ENCODE data around the gene CD82. TPM values are rescaled to one million over a fixed set of nuclear protein-coding genes. Genes with fewer than 3 reads are reported as not detected.

CD82 gene
- polyA plus RNA-seq, 1 donor = 11.4 TPM

DNA sequence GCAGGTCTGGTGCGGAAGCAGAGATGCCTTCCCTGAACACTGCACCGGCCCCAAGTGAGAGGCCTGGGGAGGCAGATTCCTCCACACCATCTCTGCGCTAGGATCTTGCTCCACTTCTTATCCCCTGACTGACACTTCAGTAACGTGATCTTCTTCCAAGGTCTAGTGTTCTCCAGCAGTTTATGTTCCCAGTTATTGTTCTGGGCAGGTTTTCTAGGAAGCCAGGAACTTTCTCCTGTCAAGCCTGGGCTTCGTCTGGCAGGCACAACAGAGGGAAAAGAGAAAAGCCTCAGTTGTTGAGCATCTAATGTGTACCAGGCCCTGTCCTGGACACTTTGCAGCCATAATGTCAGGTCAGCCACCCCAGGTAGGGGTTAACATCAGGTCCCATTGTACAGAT, 10.5 kb downstream of the CD82 start:
- DNase-seq = no peak

GRCh38 chr11:44576656-44577055, 11.2 kb downstream of the CD82 start:
- DNase-seq = no peak

DNA sequence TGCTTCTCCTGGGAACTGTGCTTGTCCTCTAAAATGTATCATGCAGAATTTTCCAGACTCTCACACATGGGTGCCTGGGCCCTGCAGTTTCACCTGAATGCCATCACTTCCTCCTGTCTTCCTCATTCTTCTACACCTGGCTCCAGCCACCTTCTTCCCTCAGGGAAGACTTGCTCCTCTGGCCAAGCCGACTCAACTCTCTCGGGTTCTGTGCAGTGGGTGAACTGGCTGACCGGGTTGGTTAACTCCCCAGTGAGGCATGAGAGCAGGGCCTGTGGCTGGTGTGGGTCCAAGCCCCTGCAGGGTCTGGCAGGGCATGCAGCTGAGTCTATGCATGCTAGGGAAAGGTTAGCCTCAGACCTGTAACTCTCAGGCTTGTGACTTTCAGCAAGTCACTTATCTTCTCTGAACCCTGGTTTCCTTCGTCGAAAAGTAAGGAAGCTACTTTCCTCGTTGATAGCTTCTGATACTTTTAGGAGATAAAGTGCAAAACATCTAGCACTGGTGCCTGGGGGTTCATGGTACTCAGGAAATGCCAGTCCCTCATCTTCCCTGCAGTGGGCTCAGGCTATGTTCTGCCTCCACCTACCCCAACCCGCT, 11.9 kb downstream of the CD82 start:
- DNase-seq = no peak

GRCh38 chr11:44578279-44578678, 12.8 kb downstream of the CD82 start:
- DNase-seq = no peak

DNA sequence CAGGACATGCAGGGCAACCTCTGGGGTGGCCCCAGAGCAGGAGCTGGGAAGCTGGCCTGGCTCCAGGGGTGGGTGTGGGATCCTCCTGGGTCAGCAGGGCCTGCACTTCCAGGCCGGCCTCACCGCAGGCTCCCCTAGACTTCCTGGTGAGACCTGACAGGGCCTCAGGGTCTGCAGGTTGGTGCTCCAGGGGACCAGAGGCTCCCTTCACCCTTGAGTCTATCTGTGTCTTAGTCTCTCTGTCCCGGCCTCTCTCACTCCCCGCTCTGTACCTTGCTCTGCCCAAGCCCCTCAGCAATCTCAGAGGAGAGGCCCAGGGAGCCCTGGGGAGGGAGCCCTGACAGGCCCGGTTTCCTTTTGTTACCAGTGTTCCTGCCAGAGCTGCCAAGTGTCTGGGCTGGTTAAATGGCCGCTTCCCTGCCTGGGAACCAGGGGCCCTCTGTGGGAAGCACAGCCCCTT, 13.9 kb downstream of the CD82 start:
- DNase-seq = no peak

- no peak for DNase-seq
These were observed 15.2 kb downstream of the CD82 start for GRCh38 chr11:44580701-44581100.

GRCh38 chr11:44581246-44581645, 15.8 kb downstream of the CD82 start:
- DNase-seq = no peak

DNA sequence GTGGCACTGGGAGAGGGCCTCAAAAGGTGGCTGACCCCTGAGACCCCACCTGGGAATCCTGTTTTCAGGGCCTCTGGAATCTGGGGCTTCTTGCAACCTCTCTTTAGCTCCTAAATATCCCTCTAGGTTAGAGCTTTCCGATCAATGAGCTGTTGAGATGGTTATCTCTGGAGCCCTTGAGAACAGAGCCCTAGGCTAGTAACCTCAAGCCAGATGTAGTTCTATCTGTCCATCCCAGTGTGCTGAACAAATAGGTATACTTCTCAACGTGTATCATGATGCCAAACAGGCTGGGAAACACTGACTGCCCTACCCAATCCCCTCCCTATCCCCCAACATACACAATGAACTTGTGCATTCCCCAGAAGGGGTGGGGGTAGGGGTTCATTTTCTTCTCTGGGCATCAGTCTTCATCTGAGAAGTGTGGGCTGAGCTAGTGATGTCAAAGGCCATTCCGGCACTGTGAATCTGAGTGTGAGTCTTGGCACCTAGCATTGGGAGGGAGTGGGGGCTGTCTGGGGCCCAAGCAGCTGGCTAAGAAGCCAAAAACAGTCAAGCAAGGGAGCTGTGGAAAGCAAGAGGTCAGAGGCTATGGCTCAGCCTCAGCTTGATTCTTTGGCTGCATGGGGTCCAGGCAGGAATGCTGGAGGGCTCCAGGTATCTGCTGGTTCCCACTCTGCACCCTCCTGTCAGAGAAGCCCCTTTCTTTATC, 17.3 kb downstream of the CD82 start:
- no peak for DNase-seq

GRCh38 chr11:44583353-44583669, 17.8 kb downstream of the CD82 start:
- DNase-seq = no peak

DNA sequence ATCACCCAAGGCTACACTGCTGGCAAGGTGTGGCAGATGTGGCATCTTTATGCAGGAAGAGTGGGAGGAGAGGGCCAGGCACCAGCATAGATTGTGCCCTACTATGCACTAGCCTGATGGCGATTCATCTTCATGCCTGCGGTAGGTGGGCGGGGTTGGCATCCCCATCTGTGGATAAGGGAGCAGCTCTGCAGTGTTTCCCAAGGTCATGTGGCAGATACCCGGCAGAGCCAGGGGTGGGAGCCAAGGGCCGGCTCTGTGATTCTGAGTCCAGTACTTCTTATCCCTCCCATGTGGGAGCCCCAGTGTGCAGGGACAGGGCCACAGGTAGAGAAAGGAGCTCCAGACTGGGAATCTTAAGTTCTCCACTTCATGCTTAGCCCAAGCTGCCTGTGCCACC, 20.0 kb downstream of the CD82 start:
- DNase-seq = no peak

GRCh38 chr11:44589301-44589700, 23.8 kb downstream of the CD82 start:
- no peak for DNase-seq

- no peak for DNase-seq
These were observed 25.3 kb downstream of the CD82 start for GRCh38 chr11:44590769-44591168.

GRCh38 chr11:44591557-44591956, 26.1 kb downstream of the CD82 start:
- DNase-seq = no peak

DNA sequence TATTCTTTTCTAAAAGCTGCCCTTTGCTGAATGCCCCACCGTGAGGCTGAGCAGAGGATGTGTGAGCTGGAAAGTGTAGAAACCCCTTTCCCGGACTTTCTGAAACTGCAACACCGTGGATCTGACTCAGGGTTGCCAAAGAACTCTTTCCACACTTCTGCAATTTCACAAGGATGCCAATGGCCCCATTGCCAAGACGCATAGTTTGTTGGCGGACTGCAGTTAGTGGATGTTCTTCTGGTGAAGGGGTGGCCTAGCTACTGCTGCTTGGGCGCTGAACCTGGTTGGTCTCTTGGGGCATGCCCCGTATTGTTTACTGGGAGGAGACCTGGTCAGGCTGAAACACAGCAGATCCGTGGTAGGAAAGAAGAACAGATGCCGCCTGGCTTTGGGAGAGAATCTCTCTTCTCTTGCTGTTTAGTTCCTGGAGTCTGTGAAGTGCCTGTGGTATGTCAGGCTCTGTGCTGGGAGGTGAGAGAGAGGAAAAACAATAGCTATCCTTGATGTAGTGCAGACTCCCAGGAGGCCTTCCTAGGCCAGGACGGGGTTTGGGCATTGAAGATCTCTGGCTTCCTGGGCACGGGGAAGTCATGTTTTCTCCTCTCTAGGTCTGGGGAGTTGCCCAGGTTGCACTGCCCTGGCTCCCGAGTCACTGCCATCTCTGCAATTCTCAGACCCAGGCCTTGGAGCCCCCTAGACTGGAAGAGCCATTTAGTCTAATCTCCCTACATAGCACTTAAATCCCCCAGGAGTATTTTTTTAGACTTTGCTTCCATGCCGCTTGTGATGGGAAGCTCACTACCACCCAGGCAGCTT, 26.9 kb downstream of the CD82 start:
- no peak for DNase-seq

GRCh38 chr11:44593251-44593650, 27.8 kb downstream of the CD82 start:
- DNase-seq = no peak

DNA sequence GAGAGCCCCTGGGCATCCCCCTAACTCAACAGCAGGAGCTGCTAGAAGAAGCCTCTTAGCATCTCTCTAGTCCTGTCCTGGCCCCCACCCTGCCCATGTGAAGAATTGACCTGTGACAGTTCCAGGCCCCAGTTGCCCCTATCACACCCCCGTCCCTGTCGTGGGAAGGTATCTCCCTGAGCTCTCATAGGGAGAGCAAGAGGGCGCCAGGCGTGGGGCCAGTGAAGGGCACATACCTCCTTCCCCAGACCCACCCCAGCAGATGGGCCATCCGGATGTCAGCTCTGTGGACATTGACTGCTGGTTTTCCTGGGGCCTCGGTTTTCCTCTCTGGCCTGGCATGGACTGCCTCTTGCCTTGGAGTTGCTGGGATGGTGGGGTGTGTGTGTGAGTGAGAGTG, 29.5 kb downstream of the CD82 start:
- no peak for DNase-seq

DNA sequence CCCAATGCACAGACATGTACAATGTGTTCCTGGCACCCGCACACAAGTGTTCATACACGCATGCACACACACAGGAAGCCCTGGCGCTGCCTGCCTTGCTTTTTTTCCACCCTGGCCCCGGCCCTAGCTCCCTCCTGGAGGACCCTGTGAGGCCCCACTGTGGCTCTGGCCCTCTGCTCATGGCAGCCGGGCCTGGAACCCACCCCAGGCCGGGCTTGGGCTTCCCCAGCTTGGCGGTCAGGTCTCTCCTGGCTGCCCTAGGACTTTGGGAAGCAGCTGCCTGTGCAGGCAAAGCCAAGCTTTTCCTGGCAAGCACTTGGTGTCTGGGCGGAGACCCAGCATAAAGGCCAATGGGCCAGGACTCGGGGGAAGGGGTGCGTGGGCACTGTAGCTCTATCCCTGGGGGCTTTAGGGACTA, 30.5 kb downstream of the CD82 start:
- DNase-seq = no peak

GRCh38 chr11:44596525-44597276, 31.2 kb downstream of the CD82 start:
- no peak for DNase-seq

- no peak for DNase-seq
These were observed 32.0 kb downstream of the CD82 start for GRCh38 chr11:44597358-44598012.

GRCh38 chr11:44598831-44599230, 33.4 kb downstream of the CD82 start:
- DNase-seq = no peak

DNA sequence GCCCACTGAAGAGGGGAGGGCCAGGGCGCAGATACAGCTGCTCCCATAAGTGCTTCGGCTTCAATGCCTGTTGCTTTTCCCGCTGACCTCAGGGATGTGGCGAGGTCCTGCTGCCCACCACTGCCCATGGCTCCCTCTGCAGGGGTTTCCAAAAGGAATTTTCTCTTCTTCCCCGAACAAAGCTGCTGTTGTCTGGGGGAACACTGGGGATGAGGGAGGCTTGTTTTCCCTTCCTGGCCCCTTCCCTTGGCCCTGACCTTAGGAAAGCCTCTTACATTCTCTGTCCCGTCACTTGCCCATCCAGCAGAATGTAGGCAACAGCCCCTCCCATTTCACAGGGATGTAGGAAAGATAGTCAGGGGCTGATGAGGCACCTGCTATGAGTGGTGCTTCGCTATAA, 34.8 kb downstream of the CD82 start:
- no peak for DNase-seq

- DNase-seq = no peak
These were observed 35.4 kb downstream of the CD82 start for GRCh38 chr11:44600839-44601383.

Measured in left kidney (tissue), 2 donors.